ENCODE data around the gene MAPK12.
"Not testable (repeated sequence)": the region's sequence is repeated elsewhere in the genome, so short reads cannot be mapped to it uniquely, and the experiment has no call there.

The MAPK12 gene

DNA sequence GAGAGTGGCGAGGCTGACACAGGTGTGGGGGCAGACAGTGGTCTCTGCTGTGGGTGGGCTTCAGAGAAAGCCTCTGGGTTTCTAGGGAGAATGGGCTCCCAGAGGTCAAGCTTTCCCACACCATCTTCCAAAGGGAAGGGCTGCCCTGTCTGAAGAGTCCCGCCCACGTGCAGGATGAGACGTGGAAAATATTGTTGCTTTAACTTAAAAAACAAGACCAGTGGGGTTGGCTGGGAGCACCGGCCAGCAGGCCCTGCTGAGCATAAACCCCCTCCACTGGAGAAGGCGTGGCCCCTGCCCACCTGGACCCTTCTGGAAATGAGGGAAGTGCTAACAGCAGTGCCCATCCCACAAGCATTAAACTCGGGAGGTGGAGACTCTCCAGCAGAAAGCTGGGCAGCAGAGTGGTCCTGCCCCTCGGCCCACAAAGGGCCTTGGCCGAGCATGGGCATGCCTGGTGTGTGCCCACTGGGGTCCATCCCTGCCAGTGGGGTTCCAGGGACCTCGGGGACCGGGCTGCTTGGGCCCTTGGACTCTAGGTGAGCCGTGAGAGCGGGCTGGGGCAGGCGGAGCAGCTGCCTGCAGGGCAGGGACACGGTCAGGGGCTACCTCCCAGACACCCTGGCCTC, 45.3 kb downstream of the MAPK12 start:
- DNase-seq (ENCODE audit: low read depth) = no peak

GRCh38 chr22:50215297-50216054, 46.0 kb downstream of the MAPK12 start:
- no peak for DNase-seq (ENCODE audit: low read depth)

DNA sequence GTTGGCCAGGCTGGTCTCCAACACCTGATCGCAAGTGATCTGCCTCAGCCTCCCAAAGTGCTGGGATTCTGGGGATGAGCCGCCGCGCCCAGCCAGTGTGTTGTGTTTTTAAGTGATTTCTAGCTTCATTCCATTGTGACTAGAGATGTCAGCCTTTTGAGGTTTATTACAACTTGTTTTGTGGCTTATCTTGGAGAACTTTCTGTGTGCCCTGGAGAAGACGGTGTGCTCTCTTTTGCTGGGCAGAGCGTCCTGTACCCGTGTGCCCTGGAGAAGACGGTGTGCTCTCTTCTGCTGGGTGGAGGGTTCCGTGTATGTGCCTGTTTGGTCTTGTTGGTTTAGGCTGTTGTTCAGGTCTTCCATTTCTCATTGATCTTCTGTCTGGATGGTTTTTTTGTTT, 48.2 kb downstream of the MAPK12 start:
- no peak for DNase-seq (ENCODE audit: low read depth)

GRCh38 chr22:50211147-50211546, 50.3 kb downstream of the MAPK12 start:
- no peak for DNase-seq (ENCODE audit: low read depth)

GRCh38 chr22:50210378-50211139, 50.9 kb downstream of the MAPK12 start:
- DNase-seq (ENCODE audit: low read depth) = no peak

DNA sequence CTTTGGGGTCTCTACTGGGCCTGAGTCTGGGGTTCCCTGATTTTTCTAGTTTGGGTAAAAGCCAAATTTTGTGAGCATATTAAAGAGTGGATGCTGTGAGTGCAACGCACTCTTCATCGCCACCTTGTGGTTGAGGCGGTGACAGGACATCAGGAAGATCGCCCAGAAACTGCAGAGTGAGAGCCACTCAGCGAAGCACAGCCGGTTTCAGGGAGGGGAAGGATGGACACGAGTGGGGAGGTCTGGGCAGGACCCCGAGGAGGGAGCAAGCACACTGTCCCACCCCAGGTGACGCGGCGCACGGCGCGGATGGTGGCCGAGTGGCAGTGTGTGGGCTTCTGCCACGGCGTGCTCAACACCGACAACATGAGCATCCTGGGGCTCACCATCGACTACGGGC, 51.6 kb downstream of the MAPK12 start:
- DNase-seq (ENCODE audit: low read depth) = peak; percentile 72

DNA sequence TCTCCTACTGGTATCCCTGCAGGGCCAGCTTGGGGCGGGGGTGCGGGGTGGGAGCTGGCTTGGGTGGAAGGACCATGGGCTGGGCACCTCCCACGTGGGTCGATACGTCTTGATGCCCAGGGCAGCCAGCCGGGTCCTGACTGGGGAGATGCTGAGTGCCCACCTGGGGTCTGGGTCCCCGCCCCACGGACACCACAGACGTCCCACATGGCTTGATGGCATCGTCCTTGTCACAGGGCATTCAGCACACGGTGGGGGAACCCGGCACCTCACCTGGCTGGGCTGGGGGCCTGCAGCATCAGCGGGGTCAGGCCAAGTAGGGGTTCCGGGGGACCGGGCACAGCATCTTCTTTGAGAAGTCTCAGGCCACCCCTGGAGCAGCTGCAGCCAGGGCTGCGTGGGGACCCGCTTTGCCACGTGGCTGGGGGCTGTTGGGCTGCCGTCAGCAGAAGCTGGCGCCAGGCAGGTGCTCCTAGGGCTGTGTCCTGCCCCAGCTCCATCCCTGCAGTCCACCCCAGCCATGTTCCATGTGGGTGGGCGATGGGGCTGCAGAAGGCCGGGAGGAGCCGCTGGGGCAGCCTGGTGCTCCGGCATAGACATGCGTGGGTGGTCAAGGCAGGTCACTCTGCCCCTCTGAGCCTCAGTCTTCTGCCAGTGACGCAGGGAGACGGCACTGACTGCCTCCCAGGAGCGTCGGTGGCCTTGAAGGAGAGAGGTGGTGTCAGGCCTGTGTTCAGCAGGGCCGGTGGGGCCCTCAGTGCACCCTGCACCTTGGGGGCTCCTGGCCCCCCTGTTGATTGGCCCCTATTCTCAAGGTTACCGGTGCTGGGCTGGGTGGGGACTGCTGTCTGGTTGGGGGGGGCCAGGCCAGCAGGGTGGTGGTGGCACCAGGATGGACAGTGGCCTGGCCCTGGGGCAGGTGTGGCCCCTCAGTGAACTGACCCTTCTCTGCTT, 52.3 kb downstream of the MAPK12 start:
- DNase-seq (ENCODE audit: low read depth) = no peak

DNA sequence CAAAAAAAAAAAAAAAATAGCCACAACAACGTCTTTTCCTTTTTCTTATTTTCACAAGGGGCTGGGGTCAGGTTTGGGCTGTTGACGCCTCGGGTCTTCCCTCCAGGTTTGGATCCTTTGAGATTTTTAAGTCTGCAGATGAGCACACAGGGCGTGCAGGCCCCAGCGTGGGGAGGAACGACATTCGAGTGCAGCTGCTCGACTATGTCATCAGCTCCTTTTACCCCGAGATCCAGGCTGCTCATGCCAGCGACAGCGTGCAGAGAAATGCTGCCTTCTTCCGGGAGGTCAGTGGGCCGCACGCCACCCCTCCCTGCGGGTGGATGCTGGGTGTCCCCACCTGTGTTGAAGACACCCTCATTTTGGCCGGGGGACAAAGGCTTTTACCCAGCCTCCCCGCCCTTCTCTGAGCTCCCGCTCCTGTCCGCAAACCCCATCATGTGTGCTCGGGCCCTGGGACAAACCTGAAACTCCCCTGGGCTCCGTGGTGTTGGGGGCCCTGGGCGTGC, 53.0 kb downstream of the MAPK12 start:
- DNase-seq (ENCODE audit: low read depth) = no peak

DNA sequence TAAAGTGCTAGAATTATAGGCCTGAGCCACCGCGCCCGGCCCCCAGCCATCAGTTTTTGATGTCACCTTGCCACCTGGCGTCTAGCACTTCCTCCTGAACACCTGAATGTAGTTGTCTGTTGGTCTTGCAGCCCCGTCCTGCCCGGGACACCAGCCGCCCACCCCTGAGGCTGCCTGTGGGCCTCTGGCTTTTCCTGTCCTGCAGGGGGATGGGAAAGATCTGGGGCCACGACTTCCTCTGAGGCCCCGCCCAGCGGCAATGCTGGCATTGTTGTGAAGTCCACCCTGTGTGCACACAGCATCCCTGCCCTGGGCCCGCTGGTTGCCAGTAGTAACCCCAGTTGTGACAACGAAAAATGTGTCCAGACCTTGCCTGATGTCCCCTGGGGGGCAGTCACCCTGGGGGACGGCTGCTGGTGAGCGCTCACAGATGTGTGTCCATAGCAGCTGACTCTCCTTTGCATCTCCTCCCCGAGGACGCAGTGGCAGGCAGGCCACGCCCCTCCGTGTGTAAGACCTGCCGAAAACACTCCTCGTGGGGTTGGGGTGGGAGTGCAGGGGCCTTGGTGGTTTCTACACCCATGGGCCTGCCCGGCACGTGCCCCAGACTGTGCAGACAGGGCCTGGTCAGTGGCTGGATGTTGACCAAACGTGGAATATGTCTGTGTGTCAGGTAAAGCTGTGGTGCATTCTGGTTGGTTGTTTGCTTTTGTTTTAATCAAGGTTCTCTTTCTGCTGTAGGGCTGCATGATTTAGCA, 53.9 kb downstream of the MAPK12 start:
- no peak for DNase-seq (ENCODE audit: low read depth)

DNA sequence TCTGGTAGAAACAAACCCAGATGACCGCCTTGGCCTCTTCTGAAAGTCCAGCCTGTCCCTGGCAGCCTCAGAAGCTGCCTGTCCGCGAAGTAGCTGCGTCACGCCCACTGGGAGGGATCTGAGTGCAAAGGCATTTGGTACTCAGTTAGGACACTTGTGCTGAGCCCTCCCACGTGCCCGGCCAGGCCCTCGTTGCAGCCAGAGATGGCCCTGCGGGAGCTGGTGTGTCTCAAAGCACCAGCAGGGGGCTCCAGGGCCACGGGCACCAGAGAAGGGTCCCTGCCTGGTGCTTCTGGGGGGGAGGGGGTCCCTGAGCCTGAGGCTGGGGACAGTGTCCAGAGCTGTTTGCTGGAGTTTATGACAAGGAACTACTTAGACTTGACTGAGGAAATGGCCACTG, 54.9 kb downstream of the MAPK12 start:
- DNase-seq (ENCODE audit: low read depth) = peak; percentile 61

DNA sequence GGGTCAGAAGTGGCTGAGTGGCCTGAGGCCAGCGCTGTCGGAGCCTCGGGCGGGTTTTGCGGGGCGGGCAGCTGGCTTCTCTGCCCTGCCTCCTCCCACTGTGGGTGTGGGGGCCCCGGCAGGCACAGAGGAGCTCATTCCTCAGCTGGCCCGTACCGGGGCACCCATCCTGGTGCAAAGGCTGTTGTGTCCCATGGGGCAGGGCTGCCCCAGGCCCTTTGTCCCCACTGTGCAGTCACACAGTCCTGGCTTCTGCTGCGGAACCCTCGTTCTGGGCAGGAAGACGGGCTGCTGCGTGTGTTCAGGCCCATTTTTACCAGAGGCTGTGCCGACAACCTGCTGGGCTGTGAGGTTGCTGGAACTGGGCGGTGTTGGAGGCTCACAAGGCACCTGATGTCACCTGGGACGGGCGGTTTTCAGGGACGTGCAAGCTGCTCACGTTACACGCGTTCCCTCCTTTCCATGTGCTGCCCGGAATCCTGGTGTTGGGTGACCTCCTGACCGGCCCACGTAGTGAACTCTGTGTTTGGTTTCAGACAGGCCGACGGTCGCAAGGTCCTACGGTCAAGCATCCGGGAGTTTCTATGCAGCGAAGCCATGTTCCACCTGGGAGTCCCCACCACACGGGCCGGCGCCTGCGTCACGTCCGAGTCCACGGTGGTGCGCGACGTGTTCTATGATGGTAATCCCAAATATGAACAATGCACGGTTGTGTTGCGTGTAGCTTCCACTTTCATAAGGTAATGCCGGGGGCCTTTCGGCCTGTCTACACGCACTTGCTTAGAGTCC, 55.5 kb downstream of the MAPK12 start:
- no peak for DNase-seq (ENCODE audit: low read depth)

GRCh38 chr22:50204998-50205397, 56.5 kb downstream of the MAPK12 start:
- not testable (repeated sequence) for DNase-seq (ENCODE audit: low read depth)

DNA sequence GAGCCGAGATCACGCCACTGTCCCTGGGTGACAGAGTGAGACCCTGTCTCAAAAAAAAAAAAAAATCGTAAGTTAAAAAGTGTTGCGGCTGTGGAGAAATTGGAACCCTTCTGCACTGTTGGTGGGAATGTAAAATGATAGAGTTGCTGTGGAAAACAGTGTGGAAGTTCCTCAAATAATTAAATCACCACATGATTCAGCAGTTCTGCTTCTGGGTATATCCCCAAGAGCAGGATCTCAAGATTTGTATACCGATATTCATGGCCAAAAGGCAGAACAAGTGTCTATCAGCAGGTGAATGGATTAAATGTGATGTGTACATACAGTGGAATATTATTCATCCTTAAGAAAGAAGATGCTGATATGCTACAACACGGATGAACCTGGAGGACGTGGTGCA, 56.9 kb downstream of the MAPK12 start:
- DNase-seq (ENCODE audit: low read depth) = no peak

DNA sequence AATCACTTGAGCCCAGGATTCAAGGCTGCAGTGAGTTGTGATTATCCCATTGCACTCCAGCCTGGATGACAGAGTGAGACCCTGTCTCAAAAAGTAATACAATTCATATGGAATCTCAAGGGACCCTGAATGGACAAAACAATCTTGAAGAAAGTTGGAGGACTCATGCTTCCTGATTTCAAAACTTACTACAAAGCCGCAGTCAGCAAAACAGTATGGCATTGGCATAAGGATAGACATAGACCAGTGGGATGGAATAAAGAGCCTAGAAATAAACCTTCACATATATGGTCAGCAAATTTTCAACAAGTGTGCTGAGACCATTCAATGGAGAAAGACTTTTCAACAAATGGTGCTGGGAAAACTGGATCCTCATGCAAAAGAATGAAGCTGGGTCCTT, 58.2 kb downstream of the MAPK12 start:
- DNase-seq (ENCODE audit: low read depth) = no peak

Measured in EH (cell line).